ENCODE measurements around the gene NMRK1. TPM values are rescaled to one million over a fixed set of nuclear protein-coding genes. Genes with fewer than 3 reads are reported as not detected.

NMRK1 gene
- total RNA-seq, 1 experiment from 2014 or later = 7.8 TPM

DNA sequence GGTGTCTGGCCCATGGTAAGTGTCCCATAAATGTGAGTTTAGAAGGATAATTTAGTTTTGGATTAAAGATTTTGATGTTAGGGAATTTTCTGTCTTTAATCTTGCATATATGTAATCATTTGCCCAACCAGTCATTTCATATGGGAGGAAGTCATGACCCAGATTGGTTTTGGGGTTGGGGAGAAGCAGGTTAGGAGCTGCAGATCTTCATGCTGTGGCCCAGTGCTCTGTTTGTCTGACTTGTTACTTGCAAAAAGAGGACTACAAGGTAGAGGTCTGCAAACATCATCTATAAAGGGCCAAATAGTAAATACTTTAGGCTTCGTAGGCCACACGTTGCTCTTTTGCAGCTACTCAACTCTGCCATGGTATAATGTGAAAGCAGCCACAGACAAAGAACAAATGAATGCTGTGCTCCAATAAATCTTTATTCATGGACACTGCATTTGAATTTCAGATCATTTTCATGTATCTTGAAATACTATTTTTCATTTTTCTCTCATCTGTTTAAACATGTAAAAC lies 17.1 kb upstream of the NMRK1 start:
- Histone ChIP-seq H3K9me2 (ENCODE audit: insufficient read depth) (no peaks in the 10 kb centered on the region), H3K9ac (ENCODE audit: low read length) (no peak overlapping the region)

More for the DNA sequence above, 17.1 kb upstream of the NMRK1 start:
- H3K4me1 ChIP-seq (ENCODE audit: control insufficient read depth in 1 of 2, insufficient read depth in 2 of 2, low read length in 2 of 2) = no peaks in the 10 kb centered on the region
- ChIA-PET CTCF (no interaction called here), POLR2A (no interaction called here), RAD21 (ENCODE audit: low non-redundant PET in 1 of 2, low total read pairs in 2 of 2, uncharacterized antibody in 2 of 2, unreplicated experiment in 2 of 2) (no interaction called here)
- no peaks in the 10 kb centered on the region for H3K79me2 ChIP-seq (ENCODE audit: insufficient read depth, low read length)
- no peak overlapping the region for H3K27ac ChIP-seq (ENCODE audit: low read depth, low read length)
- no peaks in the 10 kb centered on the region for H3K9me3 ChIP-seq (ENCODE audit: control insufficient read depth in 1 of 2, insufficient read depth in 1 of 2, low read depth in 1 of 2, low read length in 2 of 2)
- H2AFZ ChIP-seq (ENCODE audit: low read depth, low read length, poor library complexity, severe bottlenecking) = no peak overlapping the region
- intact Hi-C loops (cut with micrococcal nuclease) = no loop called here
- no TSS peak for BruUV-seq (replicated peaks)
- H4K20me1 ChIP-seq (ENCODE audit: insufficient read depth) = no peaks in the 10 kb centered on the region
- no peak for DNase-seq (ENCODE audit: low read depth, low spot score)
- ATAC-seq = no peak
- H3K27me3 ChIP-seq (ENCODE audit: insufficient read depth, low read length) = no peaks in the 10 kb centered on the region
- H3K4me2 ChIP-seq (ENCODE audit: low read length) = no peak overlapping the region
- TF ChIP-seq, protein P1, sequence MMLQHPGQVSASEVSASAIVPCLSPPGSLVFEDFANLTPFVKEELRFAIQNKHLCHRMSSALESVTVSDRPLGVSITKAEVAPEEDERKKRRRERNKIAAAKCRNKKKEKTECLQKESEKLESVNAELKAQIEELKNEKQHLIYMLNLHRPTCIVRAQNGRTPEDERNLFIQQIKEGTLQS (IDR thresholded peaks at IDR 0.05) = no peak
- TF ChIP-seq REST (IDR thresholded peaks at IDR 0.05; ENCODE audit: low read depth) = no peak
- TF ChIP-seq ZFX (IDR thresholded peaks at IDR 0.05) = no peak
- TF ChIP-seq, protein P2, sequence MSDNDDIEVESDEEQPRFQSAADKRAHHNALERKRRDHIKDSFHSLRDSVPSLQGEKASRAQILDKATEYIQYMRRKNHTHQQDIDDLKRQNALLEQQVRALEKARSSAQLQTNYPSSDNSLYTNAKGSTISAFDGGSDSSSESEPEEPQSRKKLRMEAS (IDR thresholded peaks at IDR 0.05) = no peak
- no peak for TF ChIP-seq RAD21 (IDR thresholded peaks at IDR 0.05; ENCODE audit: low read depth)
- TF ChIP-seq ELF1 (IDR thresholded peaks at IDR 0.05; ENCODE audit: borderline replicate concordance, low read depth) = no peak
- TF ChIP-seq ZNF274 (IDR thresholded peaks at IDR 0.05; ENCODE audit: low read depth, low read length) = no peak
- TF ChIP-seq FOSL1 (IDR thresholded peaks at IDR 0.05; ENCODE audit: low read depth) = no peak
- TF ChIP-seq, protein P3, sequence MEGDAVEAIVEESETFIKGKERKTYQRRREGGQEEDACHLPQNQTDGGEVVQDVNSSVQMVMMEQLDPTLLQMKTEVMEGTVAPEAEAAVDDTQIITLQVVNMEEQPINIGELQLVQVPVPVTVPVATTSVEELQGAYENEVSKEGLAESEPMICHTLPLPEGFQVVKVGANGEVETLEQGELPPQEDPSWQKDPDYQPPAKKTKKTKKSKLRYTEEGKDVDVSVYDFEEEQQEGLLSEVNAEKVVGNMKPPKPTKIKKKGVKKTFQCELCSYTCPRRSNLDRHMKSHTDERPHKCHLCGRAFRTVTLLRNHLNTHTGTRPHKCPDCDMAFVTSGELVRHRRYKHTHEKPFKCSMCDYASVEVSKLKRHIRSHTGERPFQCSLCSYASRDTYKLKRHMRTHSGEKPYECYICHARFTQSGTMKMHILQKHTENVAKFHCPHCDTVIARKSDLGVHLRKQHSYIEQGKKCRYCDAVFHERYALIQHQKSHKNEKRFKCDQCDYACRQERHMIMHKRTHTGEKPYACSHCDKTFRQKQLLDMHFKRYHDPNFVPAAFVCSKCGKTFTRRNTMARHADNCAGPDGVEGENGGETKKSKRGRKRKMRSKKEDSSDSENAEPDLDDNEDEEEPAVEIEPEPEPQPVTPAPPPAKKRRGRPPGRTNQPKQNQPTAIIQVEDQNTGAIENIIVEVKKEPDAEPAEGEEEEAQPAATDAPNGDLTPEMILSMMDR (IDR thresholded peaks at IDR 0.05 in 2 of 3, conservative IDR thresholded peaks at IDR 0.05 in 1 of 3; ENCODE audit: borderline replicate concordance in 1 of 3, insufficient read depth in 1 of 3, low read depth in 2 of 3, low read length in 2 of 3) = no peak
- no peak for TF ChIP-seq SP1 (IDR thresholded peaks at IDR 0.05; ENCODE audit: low read depth)
- no peak overlapping the region for H3K4me3 ChIP-seq (replicated peaks in 1 of 2; ENCODE audit: low read depth in 1 of 2, low read length in 2 of 2)
- H3K36me3 ChIP-seq (ENCODE audit: control insufficient read depth in 1 of 2, insufficient read depth in 2 of 2, low read length in 2 of 2) = no peaks in the 10 kb centered on the region

Data from HCT116 (cell line).